ENCODE data around the gene RPL38. TPM values are rescaled to one million over a fixed set of nuclear protein-coding genes. Genes with fewer than 3 reads are reported as not detected.

RPL38 gene
- total and polyA plus RNA-seq, 2 experiments from 2014 or later = 115 to 999 TPM

DNA sequence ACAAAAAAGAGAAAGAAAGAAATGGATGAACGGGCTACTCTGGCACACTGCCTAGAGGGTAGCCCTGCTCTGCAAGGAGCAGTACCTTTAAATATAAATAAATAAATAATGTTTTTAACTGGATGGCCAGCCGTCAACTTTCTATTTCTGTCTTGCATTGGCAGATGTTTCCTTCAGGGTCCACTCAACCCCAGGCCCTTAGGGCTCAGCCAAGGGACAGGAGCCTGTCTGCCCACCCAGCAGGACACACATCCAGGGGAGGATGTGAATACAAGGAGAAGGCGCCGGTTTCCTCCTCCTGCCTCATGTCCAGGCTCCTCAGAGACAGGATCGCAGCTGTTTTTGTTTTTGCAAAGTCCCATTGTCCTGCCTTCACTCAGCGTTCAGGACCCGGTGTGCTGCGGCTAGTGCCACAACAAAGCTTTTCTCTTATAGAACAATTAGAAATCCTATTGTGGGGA is 32.5 kb downstream of the RPL38 start:
- H3K36me3 ChIP-seq = no peaks in the 10 kb centered on the region
- TF ChIP-seq, protein P1, sequence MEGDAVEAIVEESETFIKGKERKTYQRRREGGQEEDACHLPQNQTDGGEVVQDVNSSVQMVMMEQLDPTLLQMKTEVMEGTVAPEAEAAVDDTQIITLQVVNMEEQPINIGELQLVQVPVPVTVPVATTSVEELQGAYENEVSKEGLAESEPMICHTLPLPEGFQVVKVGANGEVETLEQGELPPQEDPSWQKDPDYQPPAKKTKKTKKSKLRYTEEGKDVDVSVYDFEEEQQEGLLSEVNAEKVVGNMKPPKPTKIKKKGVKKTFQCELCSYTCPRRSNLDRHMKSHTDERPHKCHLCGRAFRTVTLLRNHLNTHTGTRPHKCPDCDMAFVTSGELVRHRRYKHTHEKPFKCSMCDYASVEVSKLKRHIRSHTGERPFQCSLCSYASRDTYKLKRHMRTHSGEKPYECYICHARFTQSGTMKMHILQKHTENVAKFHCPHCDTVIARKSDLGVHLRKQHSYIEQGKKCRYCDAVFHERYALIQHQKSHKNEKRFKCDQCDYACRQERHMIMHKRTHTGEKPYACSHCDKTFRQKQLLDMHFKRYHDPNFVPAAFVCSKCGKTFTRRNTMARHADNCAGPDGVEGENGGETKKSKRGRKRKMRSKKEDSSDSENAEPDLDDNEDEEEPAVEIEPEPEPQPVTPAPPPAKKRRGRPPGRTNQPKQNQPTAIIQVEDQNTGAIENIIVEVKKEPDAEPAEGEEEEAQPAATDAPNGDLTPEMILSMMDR (IDR thresholded peaks at IDR 0.05; ENCODE audit: low read depth, low read length) = no peak
- no peak for DNase-seq (ENCODE audit: low read depth in 1 of 2, low spot score in 1 of 2)
- H3K4me1 ChIP-seq (ENCODE audit: low read depth) = peaks cover 14% of the 10 kb centered on the region
- no peaks in the 10 kb centered on the region for H3K27me3 ChIP-seq
- no peaks in the 10 kb centered on the region for H3K9me3 ChIP-seq (ENCODE audit: low read depth)
- H3K4me3 ChIP-seq = no peak overlapping the region
- H3K27ac ChIP-seq = no peak overlapping the region

DNA sequence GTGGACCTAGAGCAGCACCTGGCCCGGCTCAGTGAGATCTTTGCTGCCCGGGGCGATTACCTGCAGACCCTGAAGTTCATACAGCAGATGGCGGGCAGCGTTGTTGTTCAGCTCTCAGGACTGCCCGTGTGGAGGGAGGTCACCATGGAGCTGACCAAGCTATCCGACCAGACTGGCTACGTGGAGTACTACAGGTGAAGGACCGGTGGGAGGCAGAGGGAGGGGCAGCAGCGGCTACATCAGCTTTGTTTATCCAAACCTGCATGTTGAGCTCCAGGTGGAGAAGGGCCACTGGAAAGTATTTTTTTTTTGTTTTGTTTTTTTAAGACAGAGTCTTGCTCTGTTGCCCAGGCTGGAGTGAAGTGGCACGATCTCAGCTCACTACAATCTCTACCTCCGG is 33.8 kb downstream of the RPL38 start:
- no peak overlapping the region for H3K4me3 ChIP-seq
- H3K27ac ChIP-seq = no peak overlapping the region
- DNase-seq (ENCODE audit: low read depth in 1 of 2, low spot score in 1 of 2) = no peak
- no peaks in the 10 kb centered on the region for H3K9me3 ChIP-seq (ENCODE audit: low read depth)
- no peaks in the 10 kb centered on the region for H3K36me3 ChIP-seq
- H3K27me3 ChIP-seq = no peaks in the 10 kb centered on the region
- H3K4me1 ChIP-seq (ENCODE audit: low read depth) = peaks cover 14% of the 10 kb centered on the region
- TF ChIP-seq, protein P1 (IDR thresholded peaks at IDR 0.05; ENCODE audit: low read depth, low read length) = no peak

DNA sequence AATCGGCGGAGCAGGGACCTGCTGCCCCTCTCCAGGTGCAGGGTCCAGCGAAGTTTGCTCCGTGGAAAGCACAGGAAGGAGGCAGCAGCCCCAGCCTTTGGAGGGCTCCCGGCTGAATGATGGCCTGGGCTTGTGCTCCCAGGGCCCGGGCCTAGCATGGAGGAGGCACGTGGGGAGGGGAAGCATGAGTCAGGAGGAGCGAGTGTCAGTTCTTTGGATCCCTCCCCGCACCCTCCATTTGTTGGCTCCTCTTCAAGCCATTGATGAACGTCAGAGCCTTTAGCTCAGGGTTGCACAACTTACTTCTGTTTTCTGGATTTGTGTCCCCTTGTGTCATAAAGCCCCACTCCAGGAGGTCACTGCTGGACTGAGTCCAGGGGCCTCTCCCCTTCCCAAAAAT is 35.7 kb downstream of the RPL38 start:
- TF ChIP-seq, protein P1 (IDR thresholded peaks at IDR 0.05; ENCODE audit: low read depth, low read length) = no peak
- H3K4me1 ChIP-seq (ENCODE audit: low read depth) = peaks cover 14% of the 10 kb centered on the region
- no peaks in the 10 kb centered on the region for H3K9me3 ChIP-seq (ENCODE audit: low read depth)
- H3K27ac ChIP-seq = no peak overlapping the region
- no peaks in the 10 kb centered on the region for H3K36me3 ChIP-seq
- H3K27me3 ChIP-seq = no peaks in the 10 kb centered on the region
- DNase-seq (ENCODE audit: low read depth in 1 of 2, low spot score in 1 of 2) = peak in 1 of 2 donors; percentile 86
- no peak overlapping the region for H3K4me3 ChIP-seq

DNA sequence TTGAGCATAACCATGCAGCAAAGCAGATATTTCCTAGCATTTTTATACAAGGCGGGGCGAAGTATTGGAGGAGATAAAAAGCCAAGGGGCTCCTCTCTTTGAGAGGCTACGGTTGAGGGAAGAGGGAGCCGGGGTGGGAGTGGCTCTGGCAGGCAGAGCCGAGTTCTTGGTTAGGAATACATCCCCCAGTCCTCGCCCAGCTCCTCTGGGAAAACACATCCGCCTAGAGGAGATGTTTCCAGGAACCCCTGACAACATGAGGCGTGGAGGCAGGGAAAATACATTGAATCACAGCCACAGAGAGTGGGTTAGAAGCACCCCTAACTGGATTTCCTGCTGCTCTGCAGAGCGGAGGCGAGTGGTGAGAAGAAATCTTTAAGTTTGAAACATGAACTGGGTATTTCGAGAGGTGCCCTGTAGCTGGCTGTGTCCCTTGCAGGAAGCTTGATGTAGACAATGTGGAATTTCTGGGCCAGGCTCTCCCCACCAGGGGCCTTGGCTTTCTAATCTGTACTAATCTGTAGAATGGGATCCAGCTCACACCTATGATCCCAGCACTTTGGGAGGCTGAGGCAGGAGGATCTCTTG is 37.2 kb downstream of the RPL38 start:
- TF ChIP-seq, protein P1 (IDR thresholded peaks at IDR 0.05; ENCODE audit: low read depth, low read length) = no peak
- H3K4me1 ChIP-seq (ENCODE audit: low read depth) = peaks cover 9% of the 10 kb centered on the region
- no peak overlapping the region for H3K27ac ChIP-seq
- no peaks in the 10 kb centered on the region for H3K27me3 ChIP-seq
- DNase-seq (ENCODE audit: low read depth in 1 of 2, low spot score in 1 of 2) = peak in 1 of 2 donors; percentile 95
- H3K4me3 ChIP-seq = no peak overlapping the region
- no peaks in the 10 kb centered on the region for H3K9me3 ChIP-seq (ENCODE audit: low read depth)
- no peaks in the 10 kb centered on the region for H3K36me3 ChIP-seq

DNA sequence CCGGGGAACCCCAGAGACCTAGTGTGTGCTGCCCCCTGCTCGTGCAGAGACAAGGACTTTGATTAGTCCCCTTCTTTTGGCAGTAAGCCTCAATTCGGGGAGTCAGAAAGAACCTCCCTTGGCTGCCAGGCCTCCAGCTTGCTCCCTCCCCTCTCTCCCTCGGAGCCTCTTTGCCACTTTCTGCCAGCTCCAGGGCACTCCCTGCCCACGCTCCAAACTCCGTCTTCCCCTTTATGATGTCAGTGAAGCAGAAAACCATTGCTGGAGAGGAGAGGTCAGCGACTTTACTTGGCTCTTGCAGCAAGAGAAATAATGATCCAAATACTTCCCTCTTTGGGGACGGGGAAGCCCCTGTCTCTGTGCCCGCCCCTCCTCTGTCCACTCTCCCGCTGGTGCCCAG is 38.0 kb downstream of the RPL38 start:
- H3K36me3 ChIP-seq = no peaks in the 10 kb centered on the region
- no peak overlapping the region for H3K4me3 ChIP-seq
- TF ChIP-seq, protein P1 (IDR thresholded peaks at IDR 0.05; ENCODE audit: low read depth, low read length) = no peak
- H3K9me3 ChIP-seq (ENCODE audit: low read depth) = no peaks in the 10 kb centered on the region
- no peak overlapping the region for H3K27ac ChIP-seq
- peaks cover 4% of the 10 kb centered on the region for H3K4me1 ChIP-seq (ENCODE audit: low read depth)
- H3K27me3 ChIP-seq = no peaks in the 10 kb centered on the region
- DNase-seq (ENCODE audit: low read depth in 1 of 2, low spot score in 1 of 2) = peak in 1 of 2 donors; percentile 25
